HAP-1 (cell line): Measurements from ENCODE around the gene HAUS5.
A peak's percentile ranks its signal among the peaks of the same experiment; 100 is the strongest.

ENCODE experiments used
- DNase-seq, 2 experiments: peaks; one replicate each; pipeline ENCODE4 v3.0.0-alpha.2; 2016 to 2020; ENCODE audit warnings: low spot score in 2 of 2
- H3K27me3 ChIP-seq: fragments of 250-450 bp; sonication (Bioruptor Pico); 2 replicates; pipeline ENCODE4 v1.5.1; 2020; ENCODE audit warnings: low read depth, mild to moderate bottlenecking, moderate library complexity
- H3K36me3 ChIP-seq: fragments of 250-450 bp; sonication (Bioruptor Pico); replicated peaks from 2 replicates; pipeline ENCODE4 v1.5.1; 2020; ENCODE audit warnings: mild to moderate bottlenecking
- H3K4me1 ChIP-seq: fragments of 250-450 bp; sonication (Bioruptor Pico); 2 replicates; pipeline ENCODE4 v1.5.1; 2020; ENCODE audit warnings: mild to moderate bottlenecking
- H3K4me3 ChIP-seq: fragments of 250-450 bp; sonication (Bioruptor Pico); 2 replicates; pipeline ENCODE4 v1.5.1; 2020; ENCODE audit warnings: mild to moderate bottlenecking, moderate library complexity
- H3K9me3 ChIP-seq: fragments of 250-450 bp; sonication (Bioruptor Pico); 2 replicates; pipeline ENCODE4 v1.5.1; 2020; ENCODE audit warnings: mild to moderate bottlenecking, moderate library complexity
- in situ Hi-C: fragments of 300-500 bp; cut with MboI; formaldehyde crosslinking; loops from 3 replicates; pipeline ENCODE4 v1.14.3; 2020; ENCODE audit warnings: low sequenced_read_pairs, inconsistent platforms, mixed read lengths

Gene HAUS5

GRCh38 chr19:35612559-35613321 lies at the start of gene HAUS5:
TSS of gene HAUS5 (plus strand) at chr19:35612735. CDS start at chr19:35612795, 60 bp downstream.
- Histone ChIP-seq H3K4me3 (peak within 1 kb of the TSS; percentile 71), H3K4me1 (peaks cover 5% of the 10 kb centered on the region), H3K27me3 (no peaks in the 10 kb centered on the region), H3K9me3 (peaks cover 4% of the 10 kb centered on the region), H3K36me3 (peaks cover 15% of the 10 kb centered on the region)
- in situ Hi-C loops = no loop called here
- peak; percentile 86 to 94 for DNase-seq

DNA sequence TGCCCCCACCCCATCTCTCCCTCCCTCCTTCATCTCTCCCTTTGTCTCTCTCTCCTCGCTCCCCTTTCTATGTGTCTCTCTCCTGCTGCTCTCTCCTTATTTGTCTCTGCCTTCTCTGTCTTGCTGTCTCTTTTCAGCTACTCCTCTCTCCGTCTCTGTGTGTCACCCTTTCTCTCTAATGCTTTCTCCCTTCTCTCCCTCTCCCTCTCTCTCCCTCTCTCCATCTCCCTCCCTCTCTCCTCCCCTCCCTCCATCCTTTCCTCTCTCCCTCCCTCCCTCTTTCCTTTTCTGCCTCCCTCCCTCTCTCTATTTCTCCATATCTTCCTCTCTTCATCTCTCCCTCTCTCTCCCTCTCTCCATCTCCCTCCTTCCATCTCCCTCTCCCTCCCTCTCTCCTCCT lies 49.8 kb upstream of the HAUS5 start:
- H3K36me3 ChIP-seq = no peaks in the 10 kb centered on the region
- in situ Hi-C loops = no loop called here
- no peaks in the 10 kb centered on the region for H3K9me3 ChIP-seq
- H3K27me3 ChIP-seq = peaks cover 2% of the 10 kb centered on the region; the same call in 1 of the 2 replicates
- no peaks in the 10 kb centered on the region; the same call in 1 of the 2 replicates for H3K4me1 ChIP-seq
- H3K4me3 ChIP-seq = no peak overlapping the region
- no peak for DNase-seq

DNA sequence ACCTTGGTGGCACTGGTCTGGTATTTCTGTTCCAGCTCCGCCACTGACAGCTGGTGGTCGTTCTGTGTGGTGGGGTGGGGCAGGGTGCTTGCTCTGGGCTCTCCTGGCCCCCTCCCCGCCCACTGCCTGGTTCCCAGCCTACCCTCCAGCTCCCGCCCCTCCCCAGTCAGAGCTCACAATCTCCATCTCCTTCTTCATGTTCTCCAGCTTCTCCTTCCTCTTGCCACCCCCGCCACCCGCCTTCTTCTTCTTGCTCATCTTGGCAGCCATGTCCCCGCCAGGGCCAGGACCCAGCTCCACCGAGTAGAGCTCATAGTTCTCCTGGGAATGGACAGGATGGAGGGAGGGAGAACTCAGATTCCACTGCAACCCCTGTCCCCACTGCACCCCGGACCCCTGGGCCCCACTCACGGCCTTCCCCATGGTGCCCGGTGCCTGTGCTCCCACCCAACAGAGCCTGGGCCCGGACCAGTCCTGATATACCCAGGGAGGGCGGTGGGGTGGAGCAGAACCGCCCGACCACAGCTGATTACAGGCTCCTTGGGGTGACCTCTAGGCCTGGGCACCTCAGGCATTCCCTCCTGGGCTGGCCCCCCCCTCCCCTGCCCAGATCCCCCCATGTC lies 49.2 kb upstream of the HAUS5 start, which contains the start of gene ATP4A:
ATP4A (minus strand) TSS at position 452 of the 623 bp plus-strand sequence; CDS start at position 423, 29 bp downstream.
- no peak for DNase-seq
- Histone ChIP-seq H3K4me1 (no peaks in the 10 kb centered on the region; the same call in 1 of the 2 replicates), H3K4me3 (no peak within 1 kb of the TSS), H3K36me3 (no peaks in the 10 kb centered on the region), H3K27me3 (peaks cover 2% of the 10 kb centered on the region; the same call in 1 of the 2 replicates), H3K9me3 (no peaks in the 10 kb centered on the region)
- in situ Hi-C loops = no loop called here

DNA sequence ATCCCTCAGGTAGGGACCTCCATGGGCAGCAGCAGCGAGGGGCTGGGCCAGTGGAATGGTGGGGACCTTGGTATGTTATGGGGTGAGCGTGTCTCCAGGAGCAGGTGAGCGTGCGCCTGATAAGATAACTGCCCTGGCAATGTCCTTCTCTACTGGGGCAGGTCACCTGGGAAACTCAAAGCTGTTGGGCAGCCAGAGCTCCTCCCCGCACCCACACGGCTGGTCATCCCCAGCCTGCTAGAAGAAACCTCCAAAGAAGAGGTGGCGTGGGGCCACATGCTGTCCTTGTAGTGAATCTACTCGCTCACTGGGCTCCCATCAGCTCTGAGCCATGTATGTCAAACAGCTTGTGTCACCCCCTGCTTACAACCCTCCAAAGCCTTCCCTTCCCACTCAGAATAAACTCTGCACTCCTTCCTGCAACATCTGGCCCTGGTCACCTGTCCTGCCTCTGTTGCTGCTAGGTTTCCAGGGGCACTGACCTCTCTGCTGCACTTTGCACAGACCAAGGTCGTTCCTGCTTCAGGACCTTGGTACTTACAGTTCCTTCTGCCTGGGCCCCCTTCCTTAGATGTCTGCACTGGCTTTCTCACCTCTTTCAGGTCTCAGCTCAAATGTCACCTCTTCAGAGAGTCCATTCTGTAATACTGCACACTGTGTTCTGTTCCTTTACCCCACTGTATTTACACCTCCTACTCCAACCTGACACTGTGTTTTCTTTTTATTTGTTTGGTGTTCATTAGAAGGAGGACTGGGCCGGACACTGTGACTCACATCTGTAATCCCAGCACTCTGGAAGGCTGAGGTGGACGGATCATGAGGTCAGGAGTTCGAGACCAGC lies 47.3 kb upstream of the HAUS5 start:
- DNase-seq = no peak
- Histone ChIP-seq H3K36me3 (no peaks in the 10 kb centered on the region), H3K4me3 (no peak overlapping the region), H3K9me3 (no peaks in the 10 kb centered on the region), H3K27me3 (no peaks in the 10 kb centered on the region), H3K4me1 (no peaks in the 10 kb centered on the region)
- in situ Hi-C loops = no loop called here

GRCh38 chr19:35566738-35567137 lies 45.8 kb upstream of the HAUS5 start:
- no peak overlapping the region for H3K4me3 ChIP-seq
- H3K36me3 ChIP-seq = no peaks in the 10 kb centered on the region
- no peak for DNase-seq
- in situ Hi-C loops = no loop called here
- H3K27me3 ChIP-seq = no peaks in the 10 kb centered on the region
- H3K9me3 ChIP-seq = no peaks in the 10 kb centered on the region
- H3K4me1 ChIP-seq = no peaks in the 10 kb centered on the region

- DNase-seq = no peak
- H3K9me3 ChIP-seq = no peaks in the 10 kb centered on the region
Measured at GRCh38 chr19:35569281-35569781, 43.2 kb upstream of the HAUS5 start.

DNA sequence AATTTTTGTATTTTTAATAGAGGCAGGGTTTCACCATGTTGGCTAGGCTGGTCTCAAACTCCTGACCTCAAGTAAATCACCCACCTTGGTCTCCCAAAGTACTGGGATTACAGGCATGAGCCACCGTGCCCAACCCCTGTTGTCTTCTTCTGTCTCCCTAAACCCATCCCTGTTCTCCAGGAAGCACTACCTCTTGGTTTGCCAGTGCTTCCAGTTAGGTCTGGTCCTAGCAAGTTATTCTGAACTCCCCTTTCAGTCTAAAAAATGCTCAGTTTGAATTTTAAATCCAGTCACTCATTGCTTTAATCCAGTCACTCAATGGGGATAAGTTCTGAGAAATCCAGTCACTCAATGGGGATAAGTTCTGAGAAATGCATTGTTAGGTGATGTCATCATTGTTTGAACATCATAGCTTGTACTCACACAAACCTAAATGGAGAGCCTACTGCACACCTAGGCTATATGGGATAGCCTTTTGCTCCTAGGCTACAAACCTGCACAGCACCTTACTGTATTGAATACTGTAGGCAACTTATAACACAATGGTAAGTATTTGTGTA lies 41.0 kb upstream of the HAUS5 start:
- H3K9me3 ChIP-seq = peaks cover 9% of the 10 kb centered on the region; the same call in 1 of the 2 replicates
- no peaks in the 10 kb centered on the region for H3K27me3 ChIP-seq
- no peaks in the 10 kb centered on the region for H3K36me3 ChIP-seq
- H3K4me1 ChIP-seq = no peaks in the 10 kb centered on the region
- in situ Hi-C loops = no loop called here
- no peak for DNase-seq
- no peak overlapping the region for H3K4me3 ChIP-seq

More at GRCh38 chr19:35569281-35569781, 43.2 kb upstream of the HAUS5 start:
- no peaks in the 10 kb centered on the region for H3K36me3 ChIP-seq
- no peaks in the 10 kb centered on the region for H3K4me1 ChIP-seq
- no peak overlapping the region for H3K4me3 ChIP-seq
- in situ Hi-C loops = no loop called here
- no peaks in the 10 kb centered on the region for H3K27me3 ChIP-seq

- Histone ChIP-seq H3K27me3 (no peaks in the 10 kb centered on the region), H3K9me3 (peaks cover 9% of the 10 kb centered on the region; the same call in 1 of the 2 replicates), H3K4me3 (no peak overlapping the region), H3K4me1 (no peaks in the 10 kb centered on the region), H3K36me3 (no peaks in the 10 kb centered on the region)
- in situ Hi-C loops = no loop called here
- no peak for DNase-seq
Measured at GRCh38 chr19:35577918-35578317, 34.6 kb upstream of the HAUS5 start.

GRCh38 chr19:35578707-35579106 lies 33.8 kb upstream of the HAUS5 start:
- Histone ChIP-seq H3K36me3 (no peaks in the 10 kb centered on the region), H3K4me1 (no peaks in the 10 kb centered on the region), H3K27me3 (no peaks in the 10 kb centered on the region), H3K4me3 (no peak overlapping the region), H3K9me3 (peaks cover 9% of the 10 kb centered on the region; the same call in 1 of the 2 replicates)
- in situ Hi-C loops = no loop called here
- no peak for DNase-seq

GRCh38 chr19:35582760-35583159 lies 29.8 kb upstream of the HAUS5 start:
- no peaks in the 10 kb centered on the region for H3K27me3 ChIP-seq
- H3K4me3 ChIP-seq = no peak overlapping the region
- no peaks in the 10 kb centered on the region for H3K36me3 ChIP-seq
- H3K9me3 ChIP-seq = no peaks in the 10 kb centered on the region
- H3K4me1 ChIP-seq = no peaks in the 10 kb centered on the region
- no peak for DNase-seq
- in situ Hi-C loops = no loop called here

DNA sequence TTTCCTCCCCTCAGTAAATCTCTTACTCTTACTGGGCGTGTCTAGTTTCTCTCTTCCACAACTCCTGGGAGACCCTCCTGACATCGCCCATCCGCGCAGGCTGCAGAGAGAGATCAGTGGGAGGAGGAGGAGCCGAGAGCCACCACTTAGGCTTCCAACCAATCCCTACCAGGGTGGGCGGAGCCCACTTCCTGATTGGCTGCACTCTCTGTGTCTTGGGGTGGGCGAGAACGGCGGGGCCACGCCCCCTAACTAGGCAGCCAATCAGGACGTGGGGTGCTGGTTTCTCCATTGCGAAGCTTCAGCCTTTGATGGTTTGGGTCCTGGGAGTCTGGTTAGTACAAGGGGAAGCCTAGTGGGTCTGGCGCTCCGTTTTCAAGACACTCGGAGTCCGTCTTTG lies 26.7 kb upstream of the HAUS5 start, which contains the start of gene PMIS2:
PMIS2 (plus strand) TSS at position 326 of the 400 bp plus-strand sequence. CDS start 87 bp downstream, outside the sequence.
- Histone ChIP-seq H3K4me3 (no peak within 1 kb of the TSS), H3K9me3 (no peaks in the 10 kb centered on the region), H3K36me3 (no peaks in the 10 kb centered on the region), H3K27me3 (no peaks in the 10 kb centered on the region), H3K4me1 (no peaks in the 10 kb centered on the region)
- DNase-seq = peak in 1 of 2 experiments; percentile 40
- in situ Hi-C loops = no loop called here

DNA sequence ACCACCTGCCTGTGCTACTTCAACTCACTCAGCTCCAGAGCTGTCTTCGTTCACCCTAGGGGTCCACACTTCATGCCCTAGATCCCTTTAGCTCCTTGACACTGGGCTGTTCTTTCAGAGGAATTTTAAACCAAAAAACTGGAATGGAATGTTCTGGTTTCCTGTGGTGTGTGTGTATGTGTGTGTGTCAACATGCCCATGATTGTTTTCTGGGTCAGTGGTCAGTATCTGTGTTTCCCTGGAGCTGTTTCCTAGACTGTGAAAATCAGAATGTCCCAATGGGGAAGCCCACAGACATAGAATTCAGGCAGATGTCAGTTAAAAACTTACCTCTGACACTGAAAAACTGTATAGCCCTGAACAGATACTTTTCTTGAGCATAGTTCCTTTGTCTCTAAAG lies 25.2 kb upstream of the HAUS5 start:
- H3K4me3 ChIP-seq = no peak overlapping the region
- H3K36me3 ChIP-seq = no peaks in the 10 kb centered on the region
- H3K27me3 ChIP-seq = no peaks in the 10 kb centered on the region
- H3K9me3 ChIP-seq = no peaks in the 10 kb centered on the region
- DNase-seq = no peak
- no peaks in the 10 kb centered on the region for H3K4me1 ChIP-seq
- in situ Hi-C loops = no loop called here

DNA sequence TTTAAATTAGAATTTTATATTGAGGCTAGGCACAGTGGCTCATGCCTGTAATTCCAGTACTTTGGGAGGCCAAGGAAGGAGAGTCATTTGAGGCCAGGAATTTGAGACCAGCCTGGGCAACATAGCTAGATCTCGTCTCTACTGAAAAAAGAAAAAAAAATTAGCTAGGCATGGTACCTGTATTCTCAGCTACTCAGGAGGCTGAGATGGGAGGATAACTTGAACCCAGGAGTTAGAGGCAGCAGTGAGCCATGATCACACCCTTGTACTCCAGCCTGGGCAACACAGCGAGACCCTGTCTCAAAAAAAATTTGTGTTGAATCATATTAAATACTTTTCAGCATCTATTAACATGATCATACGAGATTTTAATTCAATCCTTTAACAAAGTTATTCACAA lies 21.7 kb upstream of the HAUS5 start:
- Histone ChIP-seq H3K9me3 (no peaks in the 10 kb centered on the region), H3K27me3 (no peaks in the 10 kb centered on the region), H3K36me3 (no peaks in the 10 kb centered on the region), H3K4me3 (no peak overlapping the region), H3K4me1 (no peaks in the 10 kb centered on the region)
- in situ Hi-C loops = no loop called here
- no peak for DNase-seq
